Spleen (tissue), 11 donors: ENCODE data around the gene GRAP2. TPM values are rescaled to one million over a fixed set of nuclear protein-coding genes. Genes with fewer than 3 reads are reported as not detected.

ENCODE experiments used
- DNase-seq: peaks from one replicate; pipeline ENCODE4 v3.0.0-alpha.2; 2020
- H3K27ac ChIP-seq, 8 donors: fragments of 200-600 bp; sonication (generic) in 7 of 8; 1 replicate in 4 of 8; 2 replicates in 4 of 8; pipeline versions ENCODE4 v1.5.0 to v1.8.0; 2016 to 2021; ENCODE audit warnings: inconsistent platforms in 4 of 8, mild to moderate bottlenecking in 4 of 8, moderate library complexity in 1 of 8
- H3K27me3 ChIP-seq, 7 donors: fragments of 200-600 bp; sonication (generic) in 6 of 7; replicated peaks in 1 of 7; 1 replicate in 4 of 7; 2 replicates in 3 of 7; pipeline versions ENCODE4 v1.5.0 to v1.8.0; 2016 to 2021; ENCODE audit warnings: inconsistent platforms in 3 of 7, mild to moderate bottlenecking in 1 of 7
- H3K36me3 ChIP-seq, 6 donors: fragments of 200-600 bp; sonication (generic) in 5 of 6; 1 replicate in 4 of 6; 2 replicates in 2 of 6; pipeline versions ENCODE4 v1.5.0 to v1.8.0; 2016 to 2021; ENCODE audit warnings: inconsistent platforms in 2 of 6
- H3K4me1 ChIP-seq, 6 donors: fragments of 200-600 bp; sonication (generic) in 5 of 6; 1 replicate in 3 of 6; 2 replicates in 3 of 6; pipeline versions ENCODE4 v1.5.0 to v1.8.0; 2016 to 2021; ENCODE audit warnings: inconsistent platforms in 3 of 6
- H3K4me3 ChIP-seq, 8 donors: fragments of 200-600 bp; sonication (generic) in 7 of 8; 1 replicate in 4 of 8; 2 replicates in 4 of 8; pipeline versions ENCODE4 v1.5.0 to v1.8.0; 2016 to 2021; ENCODE audit warnings: inconsistent platforms in 4 of 8, mild to moderate bottlenecking in 4 of 8, moderate library complexity in 2 of 8
- H3K9me3 ChIP-seq, 8 donors: fragments of 200-600 bp; sonication (generic) in 7 of 8; 1 replicate in 4 of 8; 2 replicates in 4 of 8; pipeline versions ENCODE4 v1.5.0 to v1.8.0; 2016 to 2021; ENCODE audit warnings: inconsistent platforms in 4 of 8
- CTCF ChIP-seq, 11 experiments: fragments of 200-600 bp in 7 of 11; fragments of 450-650 bp in 4 of 11; sonication (generic) in 4 of 11; IDR thresholded peaks in 8 of 11; conservative IDR thresholded peaks in 3 of 11; 1 replicate in 7 of 11; 2 replicates in 4 of 11; pipeline versions ENCODE4 v1.4.0 to v1.8.0; 2016 to 2021; ENCODE audit warnings: antibody characterized with exemption in 11 of 11, inconsistent platforms in 4 of 11, mild to moderate bottlenecking in 1 of 11
- POLR2A ChIP-seq, 3 donors: fragments of 450-650 bp; IDR thresholded peaks; one replicate each; pipeline ENCODE4 v1.5.1; 2017; ENCODE audit warnings: antibody characterized with exemption in 3 of 3, mild to moderate bottlenecking in 1 of 3
- POLR2AphosphoS5 ChIP-seq, 3 donors: sonication (generic); formaldehyde crosslinking; IDR thresholded peaks; one replicate each; pipeline ENCODE4 v1.5.1; 2017; ENCODE audit warnings: antibody characterized with exemption in 3 of 3
- WGBS, 5 donors: extraction: QIAGEN DNeasy Blood & Tissue Kit in 3 of 5; methylation state at CpG; one replicate each; pipeline versions ENCODE4 v1.1.5 to v1.1.7; 2013 to 2018; 5-methylcytosine and 5-hydroxymethylcytosine counted together
- intact Hi-C: fragments of 100-400 bp; cut with DNase I; formaldehyde crosslinking; loops from one replicate; pipeline ENCODE4 v1.15.0; 2023; ENCODE audit warnings: low total_unique reads
- polyA plus RNA-seq, 3 donors: library from polyadenylated mRNA; stranded (reverse); fragments of 200-250 nt; gene quantifications; one replicate each; pipeline ENCODE4 v1.2.1, GENCODE V29; 2013
- total RNA-seq, 7 donors: library from RNA; depleted of rRNA in 3 of 7; stranded (reverse); fragments of >200 nt in 3 of 7; fragmentation: NEBNext Ultra II Directional in 4 of 7; extraction: Animal tissue kit (Norgen Biotek cat#: 25700) in 4 of 7; gene quantifications; one replicate each; pipeline versions ENCODE4 v1.1.0 to v1.2.1, GENCODE V29; 2016 to 2021
- donor health status: healthy with polysubstance abuse.
- donor health status: DM: no; HTN: no; CAD: no; lungs with moderate emphysema.
- donor health status: DM: no; HTN: no; CAD: no.
- donor health status: Bipolar disorder and iron deficiency.
- donor health status: healthy.
- donor health status: DM: no; HTN: no; CAD: no.
- donor health status: DM: yes; HTN: yes; CAD: no.

GRAP2 gene
- total and polyA plus RNA-seq, 10 donors: 3.1 to 40.3 (median 29.8) TPM

GRCh38 chr22:39920134-39920743, 19.4 kb downstream of the GRAP2 start:
- Histone ChIP-seq H3K4me1 (peaks cover 9 to 98% (median 16%) of the 10 kb centered on the region in 6 donors), H3K36me3 (no peaks in the 10 kb centered on the region), H3K27me3 (no peaks in the 10 kb centered on the region), H3K4me3 (peak overlapping the region in 1 of 8 donors; percentile 5), H3K27ac (peak overlapping the region in 3 of 8 donors; percentile 33 to 72 (median 35)), H3K9me3 (no peaks in the 10 kb centered on the region)
- intact Hi-C loops: no loop called here
- 81 to 89% (median 82%) methylated on average over 8 of the region's 8 CpGs for WGBS, 5 donors
- TF ChIP-seq CTCF (IDR thresholded peaks at IDR 0.05 in 8 of 11, conservative IDR thresholded peaks at IDR 0.05 in 3 of 11) (no peak), POLR2AphosphoS5 (IDR thresholded peaks at IDR 0.05) (no peak), POLR2A (IDR thresholded peaks at IDR 0.05) (no peak)
- DNase-seq: no peak

- H3K27ac ChIP-seq: peak overlapping the region in 1 of 8 donors; percentile 15
- H3K27me3 ChIP-seq: no peaks in the 10 kb centered on the region
- no peak overlapping the region for H3K4me3 ChIP-seq
- no peaks in the 10 kb centered on the region for H3K9me3 ChIP-seq
- intact Hi-C loops: no loop called here
- 40 to 62% (median 52%) methylated on average over 5 of the region's 5 CpGs for WGBS, 5 donors
- peaks cover under 1 to 98% (median 34%) of the 10 kb centered on the region in 6 donors for H3K4me1 ChIP-seq
- no peak for DNase-seq
- H3K36me3 ChIP-seq: no peaks in the 10 kb centered on the region
- TF ChIP-seq POLR2AphosphoS5 (IDR thresholded peaks at IDR 0.05): no peak
- TF ChIP-seq CTCF (IDR thresholded peaks at IDR 0.05 in 8 of 11, conservative IDR thresholded peaks at IDR 0.05 in 3 of 11): no peak
- TF ChIP-seq POLR2A (IDR thresholded peaks at IDR 0.05): no peak
Observed at GRCh38 chr22:39923696-39924095, 22.8 kb downstream of the GRAP2 start.

- Histone ChIP-seq H3K9me3 (no peaks in the 10 kb centered on the region), H3K27ac (peak overlapping the region in 1 of 8 donors; percentile 15), H3K36me3 (no peaks in the 10 kb centered on the region), H3K4me3 (no peak overlapping the region), H3K27me3 (no peaks in the 10 kb centered on the region), H3K4me1 (peaks cover 4 to 98% (median 37%) of the 10 kb centered on the region in 6 donors)
- intact Hi-C loops: no loop called here
- no peak for DNase-seq
- 92 to 96% (median 93%) methylated on average over 18 of the region's 18 CpGs for WGBS, 5 donors
- TF ChIP-seq CTCF (IDR thresholded peaks at IDR 0.05 in 8 of 11, conservative IDR thresholded peaks at IDR 0.05 in 3 of 11) (no peak), POLR2A (IDR thresholded peaks at IDR 0.05) (no peak), POLR2AphosphoS5 (IDR thresholded peaks at IDR 0.05) (no peak)
Observed at GRCh38 chr22:39924286-39924685, 23.4 kb downstream of the GRAP2 start.

- H3K9me3 ChIP-seq: no peaks in the 10 kb centered on the region
- H3K36me3 ChIP-seq: no peaks in the 10 kb centered on the region
- intact Hi-C loops: no loop called here
- TF ChIP-seq POLR2AphosphoS5 (IDR thresholded peaks at IDR 0.05) (no peak), CTCF (IDR thresholded peaks at IDR 0.05 in 8 of 11, conservative IDR thresholded peaks at IDR 0.05 in 3 of 11) (no peak), POLR2A (IDR thresholded peaks at IDR 0.05) (no peak)
- peaks cover 0 to 98% (median 38%) of the 10 kb centered on the region in 6 donors for H3K4me1 ChIP-seq
- DNase-seq: no peak
- H3K27me3 ChIP-seq: no peaks in the 10 kb centered on the region
- 80 to 94% (median 86%) methylated on average over 2 of the region's 2 CpGs for WGBS, 5 donors
- no peak overlapping the region for H3K4me3 ChIP-seq
- H3K27ac ChIP-seq: peak overlapping the region in 2 of 8 donors; percentile 3 to 50
Observed at GRCh38 chr22:39925273-39925672, 24.4 kb downstream of the GRAP2 start.
